ENCODE data around the gene GABRB1.

GABRB1 gene

DNA sequence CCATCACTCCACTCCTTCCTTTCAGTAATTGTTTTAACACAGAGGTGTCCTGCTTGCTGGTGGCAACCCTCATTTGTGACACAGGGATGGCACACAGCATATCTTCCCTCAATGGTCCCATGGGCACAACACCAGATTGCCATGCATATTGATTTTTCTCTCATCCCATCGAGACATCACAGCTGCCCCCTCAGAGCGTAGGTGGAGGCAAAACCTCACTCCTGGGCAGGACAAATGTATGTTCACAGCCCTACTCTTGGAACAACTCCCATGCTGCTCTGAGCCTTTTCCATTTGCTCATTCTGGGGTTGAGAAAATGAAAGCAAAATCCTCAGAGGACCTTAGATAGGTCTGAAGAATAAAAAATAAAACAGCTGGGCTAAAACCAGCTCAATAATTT is 172.2 kb downstream of the GABRB1 start:
- in situ Hi-C loops (cut with MboI; ENCODE audit: low sequenced_read_pairs): no loop called here

GRCh38 chr4:47207555-47207954 is 176.2 kb downstream of the GABRB1 start:
- in situ Hi-C loops (cut with MboI; ENCODE audit: low sequenced_read_pairs): no loop called here

GRCh38 chr4:47209833-47210232 is 178.5 kb downstream of the GABRB1 start:
- in situ Hi-C loops (cut with MboI; ENCODE audit: low sequenced_read_pairs): no loop called here

DNA sequence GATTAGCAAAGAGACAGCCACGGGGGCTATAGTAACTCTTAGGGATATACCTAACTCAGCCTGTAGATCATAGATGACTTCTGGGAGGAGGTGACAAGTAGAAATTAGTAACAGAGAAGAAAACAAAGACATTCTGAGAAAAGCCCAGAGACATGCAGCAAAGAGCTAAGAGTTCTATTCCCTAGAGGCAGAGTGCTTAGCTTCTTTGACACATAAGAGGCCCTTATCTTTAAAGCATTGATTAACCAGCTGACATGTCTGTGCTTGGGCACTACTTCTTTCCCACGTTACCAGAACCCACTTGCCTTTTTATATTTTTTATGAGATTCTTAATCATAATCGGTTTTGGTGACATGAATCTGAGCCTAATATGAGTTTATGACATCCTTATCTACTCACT is 179.5 kb downstream of the GABRB1 start:
- in situ Hi-C loops (cut with MboI; ENCODE audit: low sequenced_read_pairs): no loop called here

DNA sequence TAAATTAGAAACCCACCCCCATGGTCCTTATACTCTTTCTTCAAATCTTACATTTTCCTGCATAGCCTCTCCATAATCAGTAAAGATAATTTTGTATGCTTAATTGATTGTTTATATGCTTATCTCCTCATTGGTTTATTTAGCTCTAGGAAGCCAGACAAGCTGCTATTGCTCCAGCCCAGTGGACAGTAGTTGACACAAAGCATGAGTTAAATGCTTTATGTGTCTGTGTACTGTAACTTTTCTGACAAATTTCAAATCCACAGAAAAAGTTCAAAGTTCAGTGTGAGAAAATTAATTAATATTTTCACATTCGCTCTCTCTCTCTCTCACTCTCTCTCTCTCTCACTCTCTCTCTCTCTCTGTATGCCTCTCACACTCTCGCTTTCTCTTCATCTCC is 181.7 kb downstream of the GABRB1 start:
- in situ Hi-C loops (cut with MboI; ENCODE audit: low sequenced_read_pairs): no loop called here

GRCh38 chr4:47213539-47213938 is 182.2 kb downstream of the GABRB1 start:
- in situ Hi-C loops (cut with MboI; ENCODE audit: low sequenced_read_pairs): no loop called here

- in situ Hi-C loops (cut with MboI; ENCODE audit: low sequenced_read_pairs): no loop called here
These were observed 182.6 kb downstream of the GABRB1 start for GRCh38 chr4:47213971-47214370.

DNA sequence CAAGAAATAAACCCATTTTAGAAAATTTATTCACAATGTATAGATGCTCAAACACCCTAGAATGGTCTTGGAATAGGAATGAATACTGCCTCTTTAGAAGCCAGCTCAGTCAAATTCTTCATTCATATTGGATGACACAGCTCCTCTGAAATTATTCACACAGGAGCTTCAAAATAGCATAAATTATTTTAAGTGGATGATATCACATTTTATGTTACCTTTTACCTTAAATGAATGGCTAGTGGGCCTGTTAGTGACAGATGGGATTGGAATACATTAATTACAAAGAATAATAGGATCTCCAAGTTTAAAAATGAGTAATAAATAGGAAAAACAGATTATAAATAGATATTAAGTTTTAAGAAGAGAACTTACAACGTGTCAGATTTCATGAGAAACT is 184.4 kb downstream of the GABRB1 start:
- in situ Hi-C loops (cut with MboI; ENCODE audit: low sequenced_read_pairs): no loop called here

DNA sequence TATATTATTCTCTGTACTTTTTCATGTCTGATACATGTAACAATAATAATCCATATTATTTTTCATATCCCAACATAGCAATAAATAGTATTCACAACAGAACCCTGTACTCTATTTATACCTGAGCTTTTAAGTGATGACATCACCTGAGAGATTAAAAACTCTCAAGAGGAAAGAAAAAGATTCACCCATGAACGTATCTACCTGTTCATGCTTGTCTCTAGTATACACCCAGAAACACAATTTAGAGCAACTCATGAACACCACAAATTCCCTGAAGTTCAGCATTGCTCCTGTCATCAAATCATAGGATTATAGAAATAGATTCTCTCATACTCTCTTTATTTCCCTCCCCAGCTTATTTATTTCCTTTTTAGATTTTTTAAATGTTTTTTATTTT is 185.9 kb downstream of the GABRB1 start:
- in situ Hi-C loops (cut with MboI; ENCODE audit: low sequenced_read_pairs): no loop called here

DNA sequence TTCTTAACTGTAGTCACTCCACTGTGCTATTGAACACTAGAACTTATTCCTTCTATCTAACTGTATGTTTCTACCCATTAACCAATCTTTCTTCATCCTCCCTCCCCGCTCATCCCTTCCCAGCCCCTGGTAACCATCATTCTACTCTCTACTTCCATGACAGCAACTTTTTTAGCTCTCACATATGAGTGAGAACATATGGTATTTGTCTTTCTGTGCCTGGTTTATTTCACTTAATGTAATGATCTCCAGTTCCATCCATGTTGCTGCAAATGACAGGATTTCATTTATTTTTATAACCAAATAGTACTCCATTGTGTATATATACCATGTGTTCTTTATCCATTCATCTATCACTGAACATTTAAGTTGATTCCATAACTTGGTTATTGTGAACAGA is 186.5 kb downstream of the GABRB1 start:
- in situ Hi-C loops (cut with MboI; ENCODE audit: low sequenced_read_pairs): no loop called here

GRCh38 chr4:47218631-47219030 is 187.3 kb downstream of the GABRB1 start:
- in situ Hi-C loops (cut with MboI; ENCODE audit: low sequenced_read_pairs): no loop called here

DNA sequence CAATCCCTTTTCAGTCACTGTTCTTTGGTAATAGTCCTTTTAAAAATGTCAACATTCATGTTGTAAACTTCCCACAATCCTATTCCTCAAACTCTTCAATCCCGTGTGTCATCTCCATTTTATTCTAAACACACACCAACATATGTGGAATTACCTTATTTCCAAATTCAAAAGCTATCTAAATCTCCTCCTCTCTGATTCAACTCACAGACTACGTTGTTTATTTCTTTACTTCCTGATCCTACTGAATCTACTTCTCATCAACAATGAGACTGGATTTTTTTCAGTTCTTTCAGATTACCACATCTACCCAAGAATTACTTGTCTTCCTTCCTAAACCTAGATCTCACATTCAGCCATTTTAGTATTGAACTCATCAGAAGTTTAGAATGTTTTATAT is 188.2 kb downstream of the GABRB1 start:
- in situ Hi-C loops (cut with MboI; ENCODE audit: low sequenced_read_pairs): no loop called here

GRCh38 chr4:47221721-47222120 is 190.4 kb downstream of the GABRB1 start:
- in situ Hi-C loops (cut with MboI; ENCODE audit: low sequenced_read_pairs): no loop called here

- in situ Hi-C loops (cut with MboI; ENCODE audit: low sequenced_read_pairs): no loop called here
These were observed 190.9 kb downstream of the GABRB1 start for GRCh38 chr4:47222276-47222675.

DNA sequence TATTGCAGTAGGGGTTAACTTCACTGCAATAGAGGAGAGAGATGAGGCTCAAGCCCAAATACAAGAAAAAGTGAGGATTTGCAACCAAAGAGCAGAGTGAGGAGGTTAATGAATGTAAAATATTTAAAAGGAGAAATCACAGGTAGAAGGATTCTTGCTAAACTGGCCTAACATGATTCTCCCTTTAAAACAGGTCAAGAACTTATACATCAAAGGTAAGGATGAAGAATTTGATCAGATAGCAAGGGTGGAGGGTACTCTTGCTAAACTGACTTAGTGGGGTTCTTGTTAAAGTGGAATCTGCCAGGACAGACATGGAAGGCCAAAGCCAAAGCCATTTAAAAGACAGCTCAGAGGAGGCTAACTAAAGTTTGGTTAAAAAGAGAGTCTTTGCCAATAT is 193.0 kb downstream of the GABRB1 start:
- in situ Hi-C loops (cut with MboI; ENCODE audit: low sequenced_read_pairs): no loop called here

- in situ Hi-C loops (cut with MboI; ENCODE audit: low sequenced_read_pairs): no loop called here
These were observed 204.4 kb downstream of the GABRB1 start for GRCh38 chr4:47235721-47236120.

GRCh38 chr4:47238667-47239066 is 207.3 kb downstream of the GABRB1 start:
- in situ Hi-C loops (cut with MboI; ENCODE audit: low sequenced_read_pairs): no loop called here

DNA sequence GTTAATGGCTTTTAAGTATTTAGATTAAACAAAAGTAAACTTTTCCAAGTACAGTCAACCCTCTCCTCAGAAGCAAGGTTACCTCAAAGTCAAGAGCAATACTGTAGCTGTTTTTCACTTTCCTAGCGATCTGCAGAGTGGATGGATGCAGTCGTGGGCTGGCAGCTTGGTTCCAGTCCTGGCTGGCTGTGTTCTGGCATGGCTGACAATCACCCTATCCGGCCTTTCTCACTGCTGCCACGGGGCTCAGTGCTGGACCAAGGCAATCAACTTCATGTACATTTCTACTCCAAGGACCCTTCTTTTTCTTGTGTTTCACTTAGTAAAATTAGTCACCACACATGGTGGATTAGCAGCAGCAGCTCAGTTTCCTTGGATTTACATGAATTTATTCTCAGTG is 208.3 kb downstream of the GABRB1 start:
- in situ Hi-C loops (cut with MboI; ENCODE audit: low sequenced_read_pairs): no loop called here

- in situ Hi-C loops (cut with MboI; ENCODE audit: low sequenced_read_pairs): no loop called here
These were observed 220.2 kb downstream of the GABRB1 start for GRCh38 chr4:47251348-47252135.

DNA sequence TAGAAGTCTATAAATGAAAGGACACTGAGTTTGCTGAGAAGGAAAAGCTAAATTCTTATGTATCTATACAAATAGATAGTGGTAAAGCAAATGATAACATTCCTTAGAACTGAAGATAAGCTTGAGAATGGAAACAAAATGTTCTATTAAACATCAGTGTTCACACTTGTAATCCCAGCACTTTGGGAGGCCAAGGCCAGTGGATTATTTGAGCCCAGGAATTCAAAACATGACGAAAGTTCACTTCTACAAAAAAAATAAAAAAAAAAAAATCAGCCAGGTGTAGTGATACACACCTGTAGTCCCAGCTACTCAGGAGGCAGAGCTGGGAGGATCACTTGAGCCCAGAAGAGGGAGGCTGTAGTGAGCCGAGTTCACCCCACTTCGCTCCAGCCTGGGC is 232.4 kb downstream of the GABRB1 start:
- in situ Hi-C loops (cut with MboI; ENCODE audit: low sequenced_read_pairs): no loop called here

- in situ Hi-C loops (cut with MboI; ENCODE audit: low sequenced_read_pairs): no loop called here
These were observed 239.0 kb downstream of the GABRB1 start for GRCh38 chr4:47270201-47270888.

DNA sequence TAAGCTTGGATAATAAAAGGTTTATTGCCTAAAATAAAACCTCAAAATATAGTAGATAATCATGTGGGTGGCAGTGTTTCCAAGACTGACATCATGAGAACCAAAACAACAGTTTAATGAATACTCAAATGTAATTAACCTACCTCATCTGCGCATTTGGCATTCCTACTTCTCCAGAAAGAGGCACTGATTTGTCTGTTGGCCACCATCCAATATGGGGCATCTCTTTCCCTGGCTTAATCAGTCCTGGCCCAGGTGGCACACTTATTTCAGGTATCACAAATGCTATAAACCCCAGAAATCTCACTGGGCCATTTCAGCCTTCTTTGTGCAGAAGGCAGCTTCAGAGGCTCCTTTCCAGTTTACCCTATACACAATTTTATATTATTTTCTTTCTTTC is 239.9 kb downstream of the GABRB1 start:
- in situ Hi-C loops (cut with MboI; ENCODE audit: low sequenced_read_pairs): no loop called here

DNA sequence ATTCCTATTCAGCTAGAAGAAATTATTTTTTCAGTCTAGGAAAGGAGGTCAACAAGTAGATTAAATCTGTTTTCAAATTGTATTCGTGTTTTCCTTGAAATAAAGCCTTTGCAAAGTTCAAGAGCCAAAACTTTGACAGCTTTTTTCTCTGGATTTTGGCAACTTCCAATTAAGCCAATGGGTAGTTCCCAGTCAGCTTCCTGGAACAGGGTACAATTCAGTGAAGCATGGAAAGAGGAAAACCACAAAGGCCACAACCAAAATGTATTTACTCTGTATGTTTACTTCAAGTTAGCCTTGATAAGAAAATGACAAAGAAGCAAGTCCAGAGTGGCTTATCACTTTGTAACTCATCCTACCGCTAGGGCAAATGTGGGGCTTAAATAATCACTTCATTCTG is 243.5 kb downstream of the GABRB1 start:
- in situ Hi-C loops (cut with MboI; ENCODE audit: low sequenced_read_pairs): no loop called here
